HG02623 (cell line): ENCODE results near the gene RABL2B.

Experiments used
- ATAC-seq: cut with Tn5 transposase; IDR thresholded peaks from one replicate; pipeline ENCODE4 v1.9.1; 2021; ENCODE audit warnings: moderate library complexity; ENCODE audit not compliant: unreplicated experiment

RABL2B gene

DNA sequence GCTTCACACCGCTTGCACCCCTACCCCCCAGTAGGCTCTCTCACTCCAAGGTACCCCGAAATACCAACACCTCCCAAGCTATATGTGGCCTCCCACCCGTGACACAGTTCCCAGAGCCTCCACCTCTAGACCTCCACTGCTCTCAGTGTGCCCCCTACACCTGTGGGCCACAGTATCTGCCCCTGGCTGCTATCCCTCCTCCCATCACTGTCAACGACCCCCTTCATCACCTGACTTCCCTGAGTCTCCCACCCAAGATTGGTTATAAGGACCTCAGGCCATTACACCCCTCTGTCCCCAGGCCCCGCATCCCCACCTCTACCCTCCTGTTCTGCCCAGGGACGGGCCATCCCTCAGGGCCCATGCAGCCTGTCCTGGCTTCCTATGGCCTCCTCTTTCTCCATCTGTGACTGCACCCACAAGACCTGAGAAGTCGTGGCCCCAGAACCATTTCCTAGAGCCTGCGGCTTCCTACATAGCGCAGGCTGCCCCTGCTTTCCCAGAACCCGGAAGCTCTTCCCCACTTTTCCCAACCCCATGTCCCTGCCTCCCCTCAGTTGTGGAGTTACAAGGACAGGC is 44.7 kb downstream of the RABL2B start:
- ATAC-seq: no peak

DNA sequence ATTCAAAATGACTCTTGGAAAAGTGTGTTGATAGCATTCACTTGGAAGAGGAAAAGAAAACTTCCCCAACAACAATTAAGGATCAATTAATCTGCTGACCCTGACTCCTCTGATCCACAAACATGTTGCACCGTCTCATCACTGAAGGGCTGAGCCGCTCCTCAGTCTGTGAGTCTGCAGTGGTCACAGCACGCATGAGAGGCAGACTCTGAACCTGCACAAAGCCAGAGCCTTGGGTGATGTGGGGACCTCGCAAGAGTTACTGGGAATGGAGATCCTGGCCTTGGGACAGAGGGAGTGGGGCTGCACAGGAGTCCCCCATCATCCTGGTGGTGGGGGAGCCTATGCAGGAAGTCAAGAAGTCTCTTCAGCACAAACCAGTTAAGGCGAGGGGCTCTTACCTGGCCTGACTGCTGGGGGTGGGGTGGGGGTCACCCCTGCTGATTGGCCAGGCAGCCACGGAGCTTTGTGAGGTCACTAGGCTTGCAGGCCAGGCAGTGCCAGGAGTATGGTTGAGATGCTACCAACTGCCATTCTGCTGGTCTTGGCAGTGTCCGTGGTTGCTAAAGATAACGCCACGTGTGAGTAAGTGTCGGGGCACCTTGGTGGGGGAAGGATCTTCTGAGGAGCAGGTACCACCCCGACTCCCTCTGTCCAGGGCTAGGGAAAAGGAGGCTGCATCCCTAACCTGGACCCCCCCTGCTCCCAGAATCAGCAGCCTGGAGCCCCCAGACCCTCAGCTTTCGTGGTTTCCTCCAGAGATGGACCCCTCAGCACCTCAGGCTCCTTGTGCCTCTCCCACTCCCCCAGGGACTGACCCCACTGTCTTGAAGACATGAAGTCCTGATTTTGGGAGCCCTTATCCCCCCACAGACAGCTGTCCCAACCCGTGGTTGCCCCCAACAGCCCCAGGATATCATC is 45.4 kb downstream of the RABL2B start, which contains the start of gene ACR:
TSS of gene ACR (plus strand) at position 477 of the 921 bp plus-strand sequence. CDS start at position 509, 32 bp downstream.
- ATAC-seq: no peak

DNA sequence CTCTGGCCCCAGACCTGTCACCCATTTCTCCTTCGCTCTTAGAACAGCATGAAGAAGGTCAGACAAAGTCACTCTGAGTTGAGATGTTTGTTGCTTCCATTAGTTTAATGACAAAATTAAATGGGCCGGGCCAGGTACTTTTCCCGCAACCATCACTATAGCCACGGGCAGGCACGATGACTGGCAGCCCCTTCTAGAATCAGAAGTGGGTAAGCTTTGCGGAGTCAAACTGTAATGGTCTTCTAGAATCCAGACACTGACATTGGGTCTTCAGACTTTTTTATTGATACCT is 47.8 kb downstream of the RABL2B start:
- no peak for ATAC-seq

DNA sequence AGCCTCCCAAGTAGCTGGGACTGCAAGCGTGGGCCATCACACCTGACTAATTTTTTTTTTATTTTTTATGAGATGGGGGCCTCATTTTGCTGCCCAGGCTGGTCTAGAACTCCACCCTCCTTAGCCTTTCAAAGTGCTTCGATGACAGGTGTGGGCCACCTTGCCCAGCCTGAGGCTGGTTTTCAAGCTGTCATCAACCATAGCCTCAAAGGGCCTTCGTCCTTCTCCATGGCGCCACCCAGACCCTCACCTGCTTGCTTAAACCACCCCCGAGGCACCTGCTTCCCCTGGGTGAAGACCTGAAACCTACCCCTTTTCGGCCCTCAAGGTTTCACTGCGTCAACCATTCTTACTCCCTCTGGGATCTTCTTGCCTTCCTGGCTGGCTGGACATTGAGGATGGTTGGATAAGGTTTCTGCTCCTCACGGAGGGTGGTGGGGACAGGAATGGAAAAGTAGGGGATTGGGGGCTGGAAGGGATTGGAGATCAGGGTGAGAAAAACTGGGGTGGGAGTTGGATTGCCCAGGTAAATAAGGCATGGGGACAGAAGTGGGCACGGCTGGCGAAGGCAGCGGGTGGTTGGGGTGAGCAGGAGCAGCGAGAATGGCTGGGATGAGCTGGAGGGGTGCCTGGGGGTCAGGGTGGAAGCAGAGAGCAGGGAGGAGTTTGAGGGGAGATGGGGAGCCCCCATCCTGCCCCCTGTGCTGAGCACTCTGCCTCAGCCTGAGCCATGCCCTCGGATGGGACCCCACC is 48.3 kb downstream of the RABL2B start:
- no peak for ATAC-seq

DNA sequence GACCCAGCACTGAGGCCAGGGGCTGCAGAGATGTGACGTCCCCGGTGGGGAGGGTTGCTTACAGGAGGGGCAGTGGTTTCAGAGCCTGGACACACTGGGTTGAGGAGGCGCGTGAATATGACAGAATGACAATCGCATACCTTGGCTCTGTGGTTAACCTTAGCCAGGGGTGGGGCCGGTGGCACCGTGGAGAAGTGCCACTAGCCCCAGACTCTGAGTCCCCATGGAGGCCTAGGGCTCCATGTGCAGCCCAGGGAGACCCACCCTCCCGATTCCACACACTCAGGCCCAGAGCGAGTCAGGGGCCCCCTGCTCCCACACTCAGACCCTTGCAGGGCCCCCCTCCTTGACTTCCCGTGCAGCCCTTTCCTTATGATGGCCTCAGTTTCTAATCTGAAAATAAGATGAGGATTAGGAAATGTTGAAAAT is 49.1 kb downstream of the RABL2B start:
- no peak for ATAC-seq

DNA sequence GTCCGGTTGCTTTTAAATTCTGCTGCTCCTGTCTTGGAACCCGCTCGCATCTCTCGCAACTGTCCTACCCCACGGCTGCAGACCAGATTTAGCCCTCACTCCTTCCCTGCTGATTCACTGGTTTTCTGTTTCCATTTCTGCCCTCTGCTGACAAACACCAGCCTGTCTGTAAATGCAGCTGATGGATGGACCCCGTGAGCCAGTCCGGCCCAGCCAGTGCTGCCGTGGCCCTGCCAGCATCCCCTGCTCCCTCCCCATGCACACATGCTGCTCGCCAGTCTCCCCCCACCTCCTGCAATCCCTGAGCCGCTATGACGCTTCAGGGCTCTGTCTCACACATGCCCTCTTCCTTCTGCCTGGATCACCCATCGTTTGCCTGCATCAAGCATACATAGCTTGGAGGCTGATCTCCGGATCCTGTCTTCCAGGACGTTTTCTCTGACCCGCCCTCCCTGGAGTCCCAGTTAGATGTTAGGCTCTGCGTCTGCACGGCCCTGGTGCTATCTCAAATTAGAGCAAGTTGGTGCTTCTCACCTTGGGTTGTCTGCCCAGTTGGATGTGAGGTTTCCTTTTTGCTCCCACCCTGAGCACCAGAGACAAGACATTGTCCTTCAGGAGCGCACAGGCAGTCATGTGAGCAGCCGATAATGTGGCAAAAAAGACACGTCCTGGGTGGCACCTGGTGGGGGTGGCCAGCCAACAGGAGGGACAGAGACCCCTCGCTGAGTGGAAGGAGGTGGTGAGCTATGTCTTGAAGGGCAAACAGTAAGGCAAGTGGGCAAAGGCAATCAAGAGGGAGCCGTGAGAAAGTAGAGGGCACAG is 49.7 kb downstream of the RABL2B start:
- no peak for ATAC-seq

DNA sequence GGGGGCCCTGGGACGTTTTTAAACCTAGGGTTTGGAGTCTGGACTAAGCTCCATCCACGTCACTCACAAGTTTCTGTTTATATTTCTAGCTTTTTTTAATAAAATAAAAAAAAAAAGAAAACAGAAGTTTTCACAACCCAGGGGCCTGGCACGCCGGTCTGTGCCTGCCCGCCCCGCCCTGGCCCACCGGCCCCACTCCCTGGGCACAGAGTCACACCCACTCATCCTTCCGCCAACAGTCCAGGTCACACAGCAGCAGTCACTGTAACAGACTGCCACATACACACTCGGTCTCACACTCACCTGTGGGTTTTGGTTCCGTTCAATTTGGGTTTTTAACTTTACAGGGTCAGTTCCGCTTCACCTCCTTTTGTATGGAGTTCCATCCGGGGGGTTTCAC is 50.8 kb downstream of the RABL2B start:
- no peak for ATAC-seq

DNA sequence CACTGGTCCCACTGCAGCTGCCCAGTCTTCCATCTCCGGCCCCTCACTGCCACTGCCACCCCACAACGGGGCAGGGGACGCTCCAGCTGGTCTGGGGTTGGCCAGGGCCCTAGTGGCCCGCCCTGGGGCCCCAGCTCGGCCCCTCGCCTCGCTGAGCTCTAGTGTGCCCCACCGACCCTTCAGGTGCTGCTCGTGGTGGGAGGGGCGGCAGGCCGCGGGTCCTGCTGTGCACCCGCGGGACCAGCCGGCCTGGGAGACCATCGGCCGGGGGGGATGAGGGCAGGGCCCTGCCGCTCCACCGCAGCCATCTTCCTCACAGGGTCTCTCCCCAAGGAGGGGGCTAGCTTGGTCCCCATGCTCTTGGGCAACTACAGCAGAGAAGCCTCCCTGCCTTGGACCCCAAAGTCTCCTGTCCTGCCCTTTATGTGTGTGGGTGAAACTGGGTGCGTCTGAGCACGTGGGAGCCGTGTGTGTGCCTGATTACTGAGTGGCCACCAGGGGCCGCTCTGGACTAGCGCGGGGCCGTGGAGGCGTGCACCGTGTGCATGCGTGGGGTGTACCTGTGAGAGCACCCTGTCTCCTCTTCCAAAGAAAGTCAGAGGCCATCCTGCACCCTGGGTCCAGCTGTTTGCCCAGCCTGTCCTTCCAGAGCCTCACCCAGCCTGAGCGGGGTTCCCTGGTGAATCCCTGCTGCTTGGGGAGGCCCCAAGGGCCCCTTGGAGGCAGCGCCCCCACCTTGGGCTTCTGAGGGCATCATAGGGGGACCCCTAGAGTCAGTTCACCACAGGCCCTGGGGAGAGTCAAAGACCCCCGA is 51.4 kb downstream of the RABL2B start:
- no peak for ATAC-seq

DNA sequence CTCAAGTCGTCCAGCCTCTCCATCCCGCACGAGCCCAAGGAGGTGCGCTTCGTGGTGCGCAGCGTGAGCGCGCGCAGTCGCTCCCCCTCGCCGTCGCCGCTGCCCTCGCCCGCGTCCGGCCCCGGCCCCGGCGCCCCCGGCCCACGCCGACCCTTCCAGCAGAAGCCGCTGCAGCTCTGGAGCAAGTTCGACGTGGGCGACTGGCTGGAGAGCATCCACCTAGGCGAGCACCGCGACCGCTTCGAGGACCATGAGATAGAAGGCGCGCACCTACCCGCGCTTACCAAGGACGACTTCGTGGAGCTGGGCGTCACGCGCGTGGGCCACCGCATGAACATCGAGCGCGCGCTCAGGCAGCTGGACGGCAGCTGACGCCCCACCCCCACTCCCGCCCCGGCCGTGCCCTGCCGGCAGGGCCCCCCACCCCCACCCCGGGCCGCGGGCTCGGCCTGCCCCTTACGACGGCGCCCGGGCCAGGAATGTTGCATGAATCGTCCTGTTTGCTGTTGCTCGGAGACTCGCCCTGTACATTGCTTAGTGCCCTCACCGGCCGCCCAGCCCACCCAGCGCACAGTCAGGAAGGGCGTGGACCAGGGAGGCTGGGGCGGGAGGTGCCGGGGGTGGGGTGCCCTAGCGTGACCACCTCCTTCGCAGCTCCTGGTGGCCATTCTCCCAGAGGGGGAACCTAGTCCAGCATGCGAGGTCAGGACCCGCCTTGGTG is 52.3 kb downstream of the RABL2B start:
- no peak for ATAC-seq

DNA sequence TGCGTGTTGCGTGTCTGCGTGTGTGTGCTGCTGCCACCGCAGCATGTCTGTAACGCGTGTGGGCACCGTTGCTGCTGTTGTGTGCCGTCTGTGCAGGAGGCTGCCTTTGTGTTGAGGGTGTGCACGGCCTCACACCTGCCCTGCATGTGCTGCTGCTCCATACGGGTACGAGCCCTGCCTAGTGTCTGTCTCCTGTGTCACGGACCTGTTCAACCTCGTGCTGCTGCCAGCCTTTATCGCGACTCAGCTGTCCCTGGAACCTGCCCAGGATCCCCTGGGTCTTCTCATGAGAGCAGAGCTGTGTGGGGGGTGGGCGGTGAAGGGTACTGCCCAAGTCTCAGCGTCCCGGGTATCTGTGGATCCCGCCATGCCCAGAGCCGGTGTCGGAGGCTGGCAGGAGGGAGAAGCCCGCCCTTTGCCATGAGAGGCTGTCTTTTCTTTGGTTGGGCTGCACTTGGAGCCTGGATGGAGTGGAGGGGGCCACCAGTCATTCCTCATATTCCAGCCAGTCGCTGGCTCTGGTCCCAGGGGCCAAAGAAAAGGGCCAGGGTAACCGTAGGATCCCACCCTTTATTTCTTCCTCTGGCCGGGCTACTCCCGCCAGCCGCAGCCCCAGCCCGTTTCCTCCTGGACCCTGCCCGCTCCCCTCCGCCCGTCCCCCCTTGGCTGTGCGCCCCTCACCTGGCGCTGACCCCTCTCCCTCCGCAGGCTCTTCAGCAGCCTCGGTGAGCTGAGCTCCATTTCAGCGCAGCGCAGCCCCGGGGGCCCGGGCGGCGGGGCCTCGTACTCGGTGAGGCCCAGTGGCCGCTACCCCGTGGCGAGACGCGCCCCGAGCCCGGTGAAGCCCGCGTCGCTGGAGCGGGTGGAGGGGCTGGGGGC is 53.2 kb downstream of the RABL2B start:
- no peak for ATAC-seq

DNA sequence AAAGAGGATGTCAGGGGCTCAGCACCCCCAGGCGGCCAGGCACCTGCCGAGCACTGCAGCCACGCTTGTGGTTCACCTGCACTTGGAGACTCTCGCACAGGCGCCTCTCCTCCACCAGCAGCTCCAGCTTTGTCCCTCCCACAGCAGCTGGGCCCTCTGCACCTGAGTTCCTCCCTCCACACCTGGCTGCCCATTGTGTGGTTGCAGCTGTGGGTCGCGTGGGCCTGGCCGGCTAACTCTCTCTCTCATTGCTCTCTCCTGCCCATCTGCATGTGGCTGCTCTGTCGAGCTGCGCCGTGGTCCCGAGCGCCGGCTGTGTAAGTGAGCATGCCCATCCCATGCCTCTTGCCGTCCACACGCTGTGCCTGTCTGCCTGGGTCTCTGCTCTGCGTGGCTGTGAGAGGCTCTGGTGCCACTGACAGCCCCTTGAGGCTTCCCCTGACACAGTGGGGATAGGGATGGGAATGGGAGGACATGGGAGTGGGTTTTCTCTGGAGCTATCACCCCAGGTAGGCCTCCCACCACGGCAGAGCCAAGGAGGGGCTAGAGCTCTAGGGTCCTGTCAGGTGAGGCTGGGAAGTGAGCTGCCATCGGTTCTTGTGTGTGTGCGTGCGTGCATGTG is 53.9 kb downstream of the RABL2B start:
- ATAC-seq: no peak

DNA sequence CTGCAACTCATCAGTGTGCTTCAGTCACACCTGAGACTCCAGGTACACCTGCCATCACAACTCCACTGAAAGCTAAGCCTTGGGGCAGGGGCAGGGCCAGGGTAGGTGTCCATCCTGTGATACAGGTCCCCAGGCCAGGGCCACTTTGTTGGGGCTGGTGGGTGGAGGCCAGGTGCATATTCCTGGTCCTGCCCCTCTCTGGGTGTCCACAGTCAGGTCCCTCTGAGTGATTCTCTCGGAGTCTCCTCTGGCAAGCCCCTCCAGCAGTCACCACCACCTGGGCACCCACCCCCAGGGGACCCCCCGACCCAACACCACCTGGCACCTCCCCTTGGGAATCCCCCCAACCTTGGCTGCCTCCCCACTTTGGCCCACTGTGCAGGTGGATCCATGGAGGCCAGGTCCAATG is 54.9 kb downstream of the RABL2B start:
- no peak for ATAC-seq

DNA sequence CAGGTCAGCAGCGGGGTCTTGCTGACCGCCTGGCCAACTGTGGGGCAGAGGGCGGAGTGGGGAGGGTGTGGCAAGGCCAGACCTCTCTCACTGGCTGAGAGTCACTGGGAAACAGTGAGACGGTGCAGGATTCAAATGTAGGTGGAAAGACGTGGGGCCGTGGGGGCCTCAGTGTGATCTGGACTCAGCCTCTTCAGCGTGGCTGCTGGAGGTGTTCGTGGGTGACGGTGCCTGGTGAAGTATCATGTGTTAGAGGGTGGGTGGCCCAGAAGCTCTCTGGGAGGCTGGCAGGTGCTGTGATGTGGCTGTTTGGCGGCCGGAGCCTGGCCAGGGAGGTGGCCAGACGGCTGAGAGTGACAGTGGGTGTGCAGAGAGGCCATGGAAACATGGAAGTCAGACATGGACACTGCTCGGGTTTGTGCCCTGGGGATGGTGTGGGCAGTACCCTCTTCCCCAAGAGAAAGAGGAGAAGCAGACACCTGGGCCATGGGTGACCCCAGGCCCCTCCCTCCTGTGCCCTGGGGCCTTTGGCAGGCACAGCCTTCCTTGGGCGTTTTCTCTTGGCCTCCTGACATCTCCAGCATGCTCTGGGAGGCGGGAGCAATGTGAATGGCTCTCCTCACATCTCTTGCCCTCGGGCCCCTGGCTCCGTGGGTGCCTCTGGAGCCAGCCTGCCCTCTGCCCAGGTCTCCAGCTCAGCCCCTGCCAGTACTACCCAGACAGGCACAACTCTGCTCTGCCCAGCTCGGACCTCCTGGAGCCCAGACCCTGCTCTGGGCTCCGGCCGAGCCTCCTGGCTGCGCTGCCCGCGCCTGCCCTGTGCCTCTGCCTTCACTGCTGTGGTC is 55.5 kb downstream of the RABL2B start:
- ATAC-seq: no peak

DNA sequence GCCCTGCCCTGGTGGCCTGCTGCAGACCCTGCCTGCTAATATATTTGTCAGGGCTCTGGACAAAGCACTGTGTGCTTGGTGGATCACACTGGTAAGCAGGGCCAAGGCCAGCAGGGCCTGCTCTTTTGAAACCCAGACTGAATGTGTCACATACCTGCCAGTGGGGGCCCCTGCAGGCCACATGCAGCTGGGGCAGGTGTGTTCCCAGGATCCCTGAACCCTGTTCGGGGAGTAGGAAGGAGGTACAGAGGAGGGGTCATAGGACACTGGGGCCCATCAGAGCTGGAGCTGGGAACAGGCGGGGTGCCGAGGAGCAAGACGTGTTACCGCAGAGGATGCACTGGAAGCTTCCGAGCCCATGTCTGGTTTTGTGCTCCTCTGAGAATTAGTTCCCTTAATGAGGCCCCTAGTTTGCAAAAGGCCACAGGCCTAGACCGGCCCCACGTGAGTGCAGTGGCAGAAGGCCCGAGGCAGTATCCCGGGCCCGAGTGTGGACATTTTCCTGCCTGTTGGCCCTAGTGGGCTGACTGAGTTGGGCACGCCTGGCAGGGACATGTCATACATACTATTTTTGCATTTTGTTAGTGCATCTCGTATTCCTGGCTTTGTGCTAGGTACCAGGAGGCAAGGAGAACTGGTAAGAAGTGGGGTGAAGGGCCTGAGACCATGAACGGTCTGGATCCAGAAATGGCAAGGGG is 56.6 kb downstream of the RABL2B start:
- no peak for ATAC-seq

DNA sequence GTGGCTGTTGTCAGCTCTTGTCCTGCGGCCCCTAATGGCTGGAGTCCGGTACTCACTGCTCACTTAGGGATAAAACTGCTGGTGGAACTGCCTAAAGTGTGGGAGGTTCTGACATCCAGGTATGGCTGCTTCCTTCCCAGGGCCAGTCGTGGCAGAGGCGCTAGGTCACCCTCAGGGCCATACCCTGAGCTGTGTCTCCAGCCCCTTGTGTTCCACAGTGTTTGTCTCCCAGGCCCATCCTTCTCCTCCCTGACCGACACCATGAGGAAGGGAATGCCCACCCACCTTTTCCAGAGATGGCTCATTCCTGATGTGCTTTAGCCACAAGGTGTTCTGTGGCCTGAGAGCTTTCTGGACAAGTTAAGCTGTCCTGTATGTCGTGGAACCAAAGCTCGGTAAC is 57.8 kb downstream of the RABL2B start:
- no peak for ATAC-seq

DNA sequence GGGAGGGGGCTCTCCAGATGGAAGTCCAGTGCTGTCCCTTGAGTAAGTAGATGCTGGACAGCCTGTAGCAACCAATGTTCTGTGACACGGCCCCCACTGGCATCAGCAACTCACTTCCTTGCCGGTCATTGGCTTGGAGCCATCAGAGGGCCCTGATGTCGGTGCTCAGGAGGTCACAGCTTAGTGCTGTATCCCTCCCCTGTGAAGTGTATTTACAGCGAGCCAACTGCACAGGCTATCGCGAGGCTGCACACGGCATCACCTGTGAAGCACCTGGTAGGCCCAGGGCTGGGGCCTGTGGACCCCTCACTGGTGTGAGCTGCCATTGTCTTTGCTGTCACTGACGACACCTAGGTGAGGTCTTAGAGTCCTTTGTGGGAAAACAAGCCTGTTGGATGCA is 58.8 kb downstream of the RABL2B start:
- no peak for ATAC-seq

DNA sequence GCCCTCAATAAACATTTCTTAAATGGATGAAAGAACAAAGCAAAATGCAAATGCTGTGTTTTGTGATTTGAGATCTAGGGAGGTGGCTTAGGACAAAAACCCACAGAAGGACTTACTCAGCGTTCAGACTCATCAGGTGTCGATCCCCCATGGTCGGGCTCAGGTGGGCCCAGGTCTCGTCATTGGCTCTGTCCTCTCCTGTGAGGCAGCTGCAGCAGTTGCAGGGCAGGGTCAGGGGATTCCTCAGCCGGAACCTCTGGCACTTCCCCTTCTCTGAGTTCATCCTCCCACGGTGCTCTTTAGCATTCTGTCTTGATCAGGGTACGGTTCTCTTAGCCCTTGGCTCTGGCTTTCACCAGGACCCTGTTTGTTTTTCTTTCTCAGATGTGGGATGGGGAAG is 59.4 kb downstream of the RABL2B start:
- ATAC-seq: no peak
